NCI-H1105 treated with DMSO at 0.1 percent for 48 hours (cell line): ENCODE measurements around the gene SIGLEC12.

Experiments used
- DNase-seq: peaks from one replicate; lab custom pipeline; 2025; lab: John Stamatoyannopoulos, UW

The SIGLEC12 gene

DNA sequence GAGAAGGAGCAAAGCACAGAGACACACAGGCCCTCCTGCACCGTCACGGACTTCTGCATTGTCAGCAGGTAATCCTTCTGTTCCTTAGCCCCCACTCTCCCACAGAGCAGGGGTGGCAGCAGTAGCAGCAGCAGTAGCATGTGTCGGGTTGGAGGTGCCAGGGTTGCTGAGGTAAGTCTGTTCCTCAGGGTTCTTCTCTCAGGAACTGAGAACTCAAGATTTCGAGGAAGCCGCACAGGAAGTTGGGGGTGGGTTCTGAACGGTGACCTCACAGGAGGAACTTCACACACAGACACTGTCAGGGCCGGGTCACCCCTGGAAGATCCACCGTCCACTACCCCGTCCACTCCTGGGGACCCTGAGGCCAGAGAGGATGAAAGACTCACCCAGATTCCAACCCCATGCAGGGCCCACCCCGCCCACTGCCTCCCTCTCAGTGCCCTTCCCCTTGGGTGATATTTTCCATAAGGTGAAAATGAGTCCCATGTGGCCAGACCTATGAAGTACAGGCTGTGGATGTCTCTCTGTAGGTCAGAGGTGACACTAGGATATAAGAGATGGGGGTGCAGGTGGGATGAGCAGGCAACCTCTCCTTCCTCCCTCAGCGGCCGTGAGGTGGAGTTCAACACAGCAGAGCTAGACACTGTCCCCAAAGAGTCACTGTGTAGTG is at the start of gene SIGLEC12:
Gene SIGLEC12, minus strand, starts transcription at position 207 of the 670 bp plus-strand sequence. Its CDS starts 67 bp downstream, at position 140.
- DNase-seq: no peak

DNA sequence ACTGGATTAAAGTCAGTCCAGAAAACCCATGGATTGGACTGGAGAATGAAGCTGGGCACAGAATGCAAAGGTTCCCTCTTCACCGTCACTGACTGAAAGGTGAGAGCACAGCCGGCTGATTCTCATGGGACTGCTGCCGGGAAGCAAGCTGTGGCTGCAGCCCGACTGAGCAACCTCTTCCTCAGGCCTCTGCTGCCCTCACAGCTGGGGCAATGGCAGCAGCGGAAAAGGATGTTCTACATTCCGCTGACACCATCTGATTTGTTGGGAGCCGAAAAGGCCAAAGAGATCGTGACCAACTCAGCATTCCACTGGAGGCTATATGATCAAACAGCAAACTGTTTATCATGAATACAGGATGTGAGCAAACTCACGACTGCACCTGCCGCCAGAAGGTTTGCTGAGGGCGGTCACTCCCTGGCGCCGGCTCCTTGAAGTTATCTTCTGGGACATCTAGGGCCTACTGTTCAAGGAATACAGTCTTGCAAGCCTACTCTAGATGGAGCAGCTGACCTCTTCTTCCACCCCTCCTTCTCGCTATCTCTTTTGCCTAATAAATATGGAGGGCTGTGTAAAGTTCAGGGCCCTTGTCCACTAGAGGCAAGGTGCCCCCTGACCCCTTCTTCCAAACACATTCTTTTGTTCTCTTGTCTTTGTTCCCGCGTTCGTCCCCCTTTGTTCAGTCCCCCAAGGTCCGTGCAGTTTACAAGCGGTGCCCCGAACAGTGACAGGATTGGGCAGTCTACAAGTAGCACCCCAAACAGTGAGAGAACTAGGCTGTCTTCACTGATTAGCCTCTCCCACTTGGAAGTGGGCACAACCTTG is 49.5 kb upstream of the SIGLEC12 start:
- DNase-seq: no peak

DNA sequence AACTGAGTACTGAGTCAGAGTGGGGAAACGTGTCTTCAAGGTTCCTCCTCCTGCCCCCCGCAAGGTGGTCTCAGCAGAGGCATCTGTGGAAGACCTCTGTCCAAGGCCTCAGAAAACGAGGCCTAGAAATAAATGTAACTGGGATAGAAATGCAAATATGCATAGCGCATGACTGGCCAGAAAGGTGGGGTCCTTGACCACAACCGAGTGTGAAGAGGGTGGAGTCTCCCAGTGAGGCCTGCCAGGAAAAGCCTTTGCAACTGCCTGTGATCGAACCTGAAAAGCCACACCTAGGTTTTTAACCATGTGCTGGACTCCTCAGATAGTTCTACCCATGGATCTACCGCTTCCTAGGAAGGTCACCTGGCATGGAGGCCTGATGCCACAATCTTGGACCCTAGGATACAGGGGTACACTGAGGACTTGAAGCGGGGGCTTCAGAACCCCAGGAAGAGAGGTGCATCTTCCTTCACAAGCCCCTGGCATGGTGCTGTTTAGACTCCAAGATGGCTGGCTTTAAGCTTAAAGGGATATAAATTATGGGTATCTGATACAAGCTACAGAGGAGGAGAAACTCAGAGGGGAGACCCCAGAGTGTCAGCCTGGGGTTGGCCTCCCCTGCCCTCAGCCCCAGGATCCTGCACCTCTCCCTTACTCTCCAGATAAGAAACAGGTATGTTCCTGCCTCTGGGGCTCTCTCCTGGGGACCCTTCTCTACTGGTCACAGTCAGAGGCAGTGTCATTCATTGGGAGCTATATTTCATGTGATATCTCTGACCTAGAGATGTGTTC is 48.1 kb upstream of the SIGLEC12 start:
- DNase-seq: no peak

DNA sequence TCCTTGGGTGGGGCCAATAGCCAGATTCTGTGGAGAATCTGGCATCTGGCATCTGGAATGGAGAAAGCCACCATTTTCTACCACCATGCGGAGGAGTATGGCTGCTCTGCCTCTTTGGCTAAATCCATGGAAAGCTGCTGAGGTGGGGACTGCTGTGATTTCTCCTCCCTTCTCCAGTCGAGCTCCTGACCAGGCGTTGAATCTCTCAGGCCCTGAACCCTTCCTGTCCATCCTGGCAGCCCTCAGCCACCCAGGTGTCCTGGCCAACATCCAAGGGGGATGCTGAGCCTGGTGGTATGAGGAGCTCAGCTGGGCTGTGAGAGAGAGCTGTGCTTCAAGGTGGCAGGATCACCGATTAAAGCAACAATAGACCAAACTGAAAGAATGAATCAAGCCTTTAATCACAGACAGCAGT is 47.3 kb upstream of the SIGLEC12 start:
- no peak for DNase-seq

DNA sequence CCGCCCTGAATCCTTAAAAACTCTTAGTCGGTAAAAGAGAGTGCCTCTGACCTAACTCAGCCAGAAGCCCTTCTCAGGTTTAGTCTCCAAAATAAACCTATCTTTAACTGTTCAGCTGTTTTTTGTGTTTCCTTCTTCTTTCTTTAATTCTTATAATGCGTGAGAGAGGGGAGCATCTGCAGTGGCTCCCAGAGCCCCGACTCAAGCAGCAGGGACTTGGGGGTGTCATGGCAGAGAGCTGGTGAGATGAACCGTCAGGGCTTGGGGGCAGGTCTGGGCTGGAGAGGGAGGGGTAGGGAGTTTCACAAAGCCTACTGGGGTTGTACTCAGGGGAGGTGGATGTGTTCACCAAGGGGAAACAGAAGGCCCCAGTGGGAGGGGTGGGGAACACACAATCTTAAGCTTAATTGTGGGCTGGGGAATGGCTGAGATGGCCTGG is 46.6 kb upstream of the SIGLEC12 start:
- no peak for DNase-seq

DNA sequence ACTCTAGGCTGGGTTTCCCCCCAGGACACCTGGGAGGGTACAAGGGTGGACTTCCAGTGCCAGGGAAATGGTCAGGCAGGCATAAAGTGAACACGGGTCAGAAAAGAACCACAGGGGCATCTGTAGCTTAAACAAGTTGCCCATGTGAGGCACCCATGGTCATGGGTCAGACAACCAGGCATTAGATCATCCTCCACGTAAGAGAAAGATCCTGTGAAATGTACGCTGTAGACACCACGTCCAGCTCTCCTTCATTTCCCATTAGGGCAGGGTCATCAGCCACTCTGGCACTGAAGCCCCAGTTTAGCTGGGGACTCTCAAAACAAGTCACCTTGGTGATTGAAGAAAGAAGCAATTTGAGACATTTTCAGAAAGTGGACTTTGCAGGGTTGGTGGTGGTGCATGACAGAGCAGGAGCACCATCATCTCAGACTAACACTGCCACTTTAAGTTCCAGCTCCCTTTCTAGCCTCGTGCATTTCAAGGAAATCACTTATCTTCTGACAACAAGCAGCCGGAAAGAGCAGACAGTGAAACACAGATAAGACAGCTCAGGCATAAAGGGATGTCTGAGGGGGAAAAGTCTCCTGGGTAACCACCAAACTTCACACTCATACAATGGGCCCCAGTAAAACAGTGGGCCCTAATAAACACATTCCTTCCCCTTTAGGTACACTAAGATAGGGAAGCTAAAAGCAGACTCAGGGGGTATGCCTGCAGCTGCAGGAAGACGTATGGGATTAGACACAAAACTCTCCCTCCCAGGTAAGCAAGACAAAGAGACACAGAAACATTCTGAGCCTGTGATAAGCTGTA is 46.0 kb upstream of the SIGLEC12 start:
- no peak for DNase-seq

DNA sequence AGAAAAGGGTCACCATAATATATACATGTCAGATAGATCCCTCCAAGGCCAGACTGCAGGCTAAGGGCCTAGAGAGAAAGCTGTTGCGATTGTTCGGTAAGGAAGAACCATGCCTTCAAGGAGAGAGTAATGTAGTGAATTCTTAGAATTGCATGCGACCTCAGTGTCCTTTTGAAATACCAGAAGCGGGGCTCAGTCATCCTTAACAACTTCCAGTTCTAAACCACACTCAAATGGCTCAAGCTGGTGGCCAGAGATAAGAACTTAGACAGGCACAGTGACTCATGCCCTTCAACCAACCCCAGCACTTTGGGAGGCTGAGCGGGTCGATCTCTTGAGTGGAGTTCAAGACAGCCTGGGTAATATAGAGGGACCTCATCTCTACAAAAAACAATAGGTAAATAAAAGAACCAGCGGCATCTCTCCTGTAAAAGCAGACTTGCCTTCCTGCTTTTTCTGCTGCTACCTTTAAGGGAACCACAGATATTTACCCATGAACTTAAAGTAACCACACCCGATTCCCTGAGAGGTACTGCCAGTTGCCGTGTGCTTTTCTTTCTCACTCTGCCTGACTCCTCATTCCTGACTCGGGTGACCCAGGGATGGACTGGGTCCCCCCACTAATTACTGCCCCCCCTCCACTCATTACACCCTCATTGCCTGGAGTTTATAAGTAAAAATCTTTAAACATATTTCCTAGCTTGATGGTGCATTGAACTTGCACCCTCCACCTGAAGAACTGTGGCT is 45.2 kb upstream of the SIGLEC12 start:
- no peak for DNase-seq

DNA sequence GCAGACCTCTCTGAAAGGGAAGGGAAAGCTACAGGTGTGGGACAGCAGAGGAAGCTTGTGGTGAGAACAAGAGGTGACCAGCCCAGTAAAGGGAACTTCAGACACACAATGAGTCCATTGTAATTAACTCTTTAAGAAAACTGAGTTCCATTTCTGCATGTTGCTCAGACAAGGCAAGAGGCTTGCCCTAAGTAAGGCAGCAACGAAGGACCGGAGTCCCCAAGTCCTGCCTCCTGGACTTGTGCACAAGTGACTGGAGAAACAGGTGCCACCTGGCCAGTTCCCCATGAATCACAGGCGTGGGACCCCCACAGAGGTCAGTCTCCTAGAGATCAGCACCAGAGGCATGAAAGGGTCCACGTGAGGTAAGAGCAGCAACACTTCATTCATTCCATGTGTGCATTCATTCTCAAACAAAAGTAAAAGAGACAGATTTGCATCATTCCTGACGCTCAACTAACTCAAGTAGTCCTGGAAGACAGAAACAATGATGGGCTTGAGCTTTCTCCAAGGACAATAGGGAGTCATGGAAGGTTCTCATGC is 44.6 kb upstream of the SIGLEC12 start:
- no peak for DNase-seq

DNA sequence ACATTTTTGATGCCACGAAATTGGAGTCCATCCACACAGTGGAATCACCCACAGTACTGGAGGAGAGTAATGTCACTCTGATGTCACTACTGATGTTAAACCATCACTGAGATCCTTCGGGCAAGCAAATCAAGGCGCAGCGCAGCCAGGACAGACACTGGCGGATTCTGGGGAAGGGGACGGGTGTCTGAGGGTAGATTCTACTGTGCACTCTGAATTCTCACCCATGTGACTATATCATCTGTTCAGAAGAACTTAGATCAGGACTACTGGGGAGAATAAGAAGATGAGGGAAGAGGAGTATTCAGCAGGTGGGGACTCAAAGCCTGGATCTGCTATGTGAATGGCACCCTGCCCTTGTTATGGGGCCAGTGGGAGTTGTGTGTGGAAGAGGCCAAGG is 42.4 kb upstream of the SIGLEC12 start:
- no peak for DNase-seq

DNA sequence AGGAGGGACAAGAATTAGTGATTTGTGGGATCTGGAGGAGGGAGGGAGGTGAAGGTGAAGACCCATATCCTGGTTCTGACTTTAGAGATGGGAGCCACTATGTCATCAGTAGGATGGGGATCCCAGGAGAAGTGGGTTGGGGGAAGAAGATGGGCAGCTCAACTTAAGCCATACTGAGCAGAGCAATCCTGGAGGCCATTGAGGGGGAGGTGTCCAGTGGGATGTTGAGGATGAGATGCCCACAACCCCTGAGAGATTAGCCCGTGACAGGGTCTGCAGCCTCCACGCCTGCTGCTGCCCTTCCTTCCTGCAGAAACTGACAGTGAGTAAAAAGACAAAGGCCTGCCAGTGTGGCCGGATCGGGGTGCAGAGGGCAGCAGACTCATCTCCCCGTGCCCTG is 41.1 kb upstream of the SIGLEC12 start:
- DNase-seq: no peak

DNA sequence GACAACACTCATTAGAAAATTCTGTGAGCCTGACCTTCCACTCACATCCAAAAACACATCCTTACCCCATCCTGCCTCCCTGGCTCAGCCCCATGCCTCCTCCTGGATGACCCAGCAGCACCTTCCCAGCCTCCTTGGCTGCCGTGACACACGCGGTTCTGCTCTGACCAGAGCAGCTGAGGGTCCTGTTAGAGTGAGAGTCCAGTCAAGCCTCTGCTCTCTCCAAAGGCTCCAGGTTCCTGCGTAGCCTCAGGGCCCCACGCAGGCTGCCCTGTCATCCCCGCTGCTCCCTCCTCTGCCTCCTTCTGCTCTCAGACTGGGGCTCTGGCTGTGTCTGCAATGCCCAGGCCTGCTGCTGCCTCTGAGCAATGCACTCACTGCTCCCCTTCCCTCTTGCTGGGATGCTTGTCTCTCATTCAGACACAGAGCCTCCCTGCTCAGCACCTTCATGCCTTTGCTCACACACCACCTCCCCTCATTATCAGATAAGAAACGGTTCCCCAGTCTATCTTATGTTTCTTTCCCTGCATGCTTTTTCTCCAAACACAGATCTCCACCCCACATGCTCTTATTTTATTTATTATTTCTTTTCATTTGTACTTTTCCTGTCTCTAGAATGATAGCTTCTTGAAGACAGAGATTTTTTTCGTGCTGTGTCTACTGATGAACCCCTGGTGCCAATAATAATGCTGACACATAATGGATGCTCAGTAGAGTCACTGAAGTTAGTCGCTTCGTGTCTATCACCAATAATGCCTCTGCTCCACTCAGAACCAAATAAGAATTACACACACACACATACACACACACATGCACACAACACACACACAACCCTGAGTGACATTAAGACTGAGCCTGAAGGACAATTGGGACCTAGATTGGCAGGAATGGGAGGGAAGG is 40.1 kb upstream of the SIGLEC12 start:
- DNase-seq: no peak

DNA sequence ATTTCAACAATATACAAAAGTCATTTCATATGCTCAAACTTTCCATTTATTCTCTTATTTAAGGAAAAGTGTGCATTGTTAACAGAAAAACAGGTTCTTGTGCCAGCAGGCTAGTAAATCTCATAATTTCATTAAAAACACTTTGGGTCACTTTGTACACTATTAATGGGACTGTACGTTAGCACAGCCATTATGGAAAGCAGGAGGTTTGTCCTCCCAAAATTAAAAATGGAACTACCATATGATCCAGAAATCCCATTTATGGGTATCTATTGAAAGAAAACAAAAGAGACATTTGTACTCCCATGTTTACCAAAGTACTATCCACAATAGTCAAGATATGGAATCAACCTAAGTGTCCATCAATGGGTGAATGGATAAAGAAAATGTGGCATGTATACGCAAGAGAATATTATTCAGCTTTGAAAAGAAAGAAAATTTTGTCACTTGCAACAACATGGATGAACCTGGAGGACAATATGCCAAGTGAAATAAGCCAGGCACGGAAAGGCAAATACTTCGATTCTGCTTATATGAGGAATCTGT is 38.3 kb upstream of the SIGLEC12 start:
- DNase-seq: no peak

DNA sequence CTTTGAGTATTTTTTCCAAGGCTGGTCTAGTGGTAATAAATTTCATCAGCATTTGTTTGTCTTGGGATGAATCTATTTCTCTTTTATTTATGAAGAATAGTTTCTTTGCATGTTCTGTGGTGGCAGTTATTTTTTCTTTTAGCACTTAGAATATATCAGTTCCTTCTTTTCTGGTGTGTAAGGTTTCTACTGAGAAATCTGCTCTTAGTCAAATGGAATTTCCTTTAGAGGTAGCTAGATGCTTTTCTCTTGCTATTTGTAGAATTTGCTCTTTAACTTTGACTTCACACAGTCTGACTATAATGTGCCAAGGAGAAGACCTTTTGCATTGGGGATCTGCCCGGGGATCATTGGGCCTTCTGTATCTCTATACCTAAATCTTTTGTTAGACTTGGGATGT is 33.9 kb upstream of the SIGLEC12 start:
- DNase-seq: no peak

DNA sequence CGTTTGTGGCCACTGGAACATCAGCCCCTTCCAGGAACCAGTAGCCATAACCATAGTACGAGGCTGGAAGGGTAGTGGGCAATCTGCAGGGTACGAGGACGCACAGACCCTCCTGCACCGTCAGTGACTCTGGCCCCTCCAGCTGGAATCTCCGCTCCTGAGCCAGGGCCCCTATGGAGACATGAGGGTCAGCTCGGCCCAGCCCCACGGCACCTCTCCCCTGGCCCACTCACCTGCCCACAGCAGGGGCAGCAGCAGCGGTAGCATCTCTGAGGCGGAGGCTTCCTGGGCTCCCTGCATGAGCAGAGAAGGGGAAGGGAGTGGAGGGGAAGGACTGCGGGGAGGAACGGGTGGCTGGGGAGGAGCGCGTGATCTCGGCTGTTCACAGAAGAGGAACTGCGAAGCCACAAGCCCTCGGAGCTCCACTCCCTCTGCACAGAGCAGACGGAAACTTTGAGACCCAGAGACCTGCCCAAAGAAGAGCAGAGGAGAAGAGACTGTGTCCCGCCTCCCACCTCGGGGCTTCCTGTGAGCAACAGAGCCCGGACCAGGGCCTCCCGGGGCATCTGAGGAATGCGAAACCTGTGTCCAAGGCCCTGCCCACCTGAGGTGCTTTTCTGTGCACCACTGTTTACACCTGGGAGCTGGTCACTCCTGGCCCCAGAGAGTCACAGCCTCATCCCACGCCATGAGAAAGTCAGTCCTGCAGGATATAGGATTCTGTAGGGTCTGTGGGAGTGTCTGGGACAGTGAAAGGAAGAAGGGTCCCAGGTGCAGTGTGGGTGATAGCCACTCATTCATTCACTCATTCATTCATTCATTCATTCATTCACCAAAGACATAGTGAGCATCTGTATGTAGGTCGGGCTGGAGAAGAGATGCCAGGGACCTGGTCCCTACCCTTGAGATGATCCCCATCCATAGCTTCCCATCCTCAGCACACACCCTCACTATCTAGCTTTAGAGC is 30.0 kb upstream of the SIGLEC12 start, which contains the start of gene SIGLEC6:
Gene SIGLEC6, minus strand, starts transcription at position 322 of the 967 bp plus-strand sequence. Its CDS starts 22 bp downstream, at position 300.
- no peak for DNase-seq

DNA sequence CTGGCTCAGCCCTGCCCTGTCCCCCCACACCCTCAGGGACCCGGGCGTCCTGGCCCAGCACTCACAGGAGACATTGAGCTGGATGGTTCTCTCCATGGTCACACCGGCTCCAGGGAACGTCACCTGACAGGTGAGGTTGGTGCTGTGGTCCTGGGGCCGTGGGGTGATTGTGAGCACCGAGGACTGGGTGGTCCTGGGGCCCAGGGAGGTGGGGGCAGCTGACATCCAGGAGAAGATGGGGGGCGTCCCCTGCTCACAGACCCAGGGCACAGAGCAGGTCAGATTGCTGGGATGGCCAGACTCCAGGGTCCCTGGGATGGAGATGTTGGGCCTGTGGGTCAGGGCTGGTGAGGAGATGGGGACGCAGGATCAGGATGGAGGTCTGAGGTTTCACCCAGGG is 29.0 kb upstream of the SIGLEC12 start:
- DNase-seq: no peak

DNA sequence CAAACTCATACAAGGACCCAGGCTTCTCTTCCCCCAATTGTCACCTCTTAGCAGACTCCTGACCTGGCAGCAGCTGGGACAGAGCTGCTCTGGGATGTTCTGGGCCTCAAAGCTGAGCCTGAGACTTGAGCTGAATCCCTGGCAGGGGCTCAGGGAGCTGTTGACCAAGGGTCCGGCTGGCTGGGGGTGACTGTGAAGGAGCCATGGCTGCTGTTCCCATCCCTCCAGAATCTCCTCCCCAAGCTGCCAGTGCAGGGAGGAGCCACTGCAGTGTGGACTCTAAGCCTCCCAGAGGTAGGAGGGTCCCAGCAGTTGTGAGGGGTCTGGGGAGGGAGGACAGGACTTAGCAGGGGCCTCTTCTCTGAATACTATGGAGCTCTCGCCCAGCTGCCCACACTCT is 27.7 kb upstream of the SIGLEC12 start:
- no peak for DNase-seq

DNA sequence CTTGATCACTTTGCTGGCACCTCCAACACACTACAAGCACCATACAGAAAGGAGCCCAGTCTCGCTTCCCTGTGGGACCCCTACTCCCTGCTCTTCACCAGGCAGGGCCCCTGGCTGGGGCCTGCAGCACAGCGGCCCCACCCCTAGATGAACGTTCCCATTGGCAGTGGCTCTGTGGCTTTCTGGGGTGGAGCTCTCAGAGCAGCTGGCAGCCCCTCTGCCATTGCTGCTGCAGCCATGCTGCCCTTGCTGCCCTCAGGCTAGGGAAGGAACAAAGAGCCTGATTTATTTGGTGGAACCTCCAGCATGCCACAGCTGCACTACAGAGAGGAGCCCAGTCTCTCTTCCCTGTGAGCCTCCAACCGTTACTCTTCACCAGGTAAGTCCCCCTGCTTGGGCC is 24.1 kb upstream of the SIGLEC12 start:
- no peak for DNase-seq

DNA sequence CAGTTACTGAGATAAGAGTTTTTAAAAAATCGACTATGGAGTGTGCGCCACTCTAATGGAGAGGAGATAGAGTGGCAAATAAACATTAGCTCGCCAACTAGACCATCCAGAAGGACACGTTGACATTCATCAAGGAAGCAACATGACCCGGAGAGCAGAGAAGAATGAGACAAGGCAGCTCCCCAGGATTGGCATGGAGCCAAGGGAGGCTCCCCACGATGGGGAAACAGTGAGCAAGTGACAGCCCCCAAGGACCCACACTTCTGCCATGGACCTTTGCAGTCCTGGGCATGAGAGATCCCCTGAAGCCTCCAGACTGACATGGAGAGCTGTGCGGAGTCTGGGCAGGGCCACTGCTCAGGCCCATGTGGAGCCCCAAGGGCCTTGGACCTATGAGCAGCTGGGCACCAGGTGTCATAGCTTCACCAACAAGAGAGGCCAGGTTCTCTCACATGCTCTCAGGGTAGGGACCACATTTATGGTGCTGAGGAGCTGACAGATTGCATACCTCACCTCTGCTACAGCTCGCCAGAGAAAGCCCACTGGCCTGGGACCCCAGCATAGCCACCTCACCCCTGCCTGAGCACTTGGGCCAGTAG is 23.2 kb upstream of the SIGLEC12 start:
- no peak for DNase-seq
